Body of pancreas (tissue), 4 donors: Measurements from ENCODE around the gene BGN. TPM values are rescaled to one million over a fixed set of nuclear protein-coding genes. Genes with fewer than 3 reads are reported as not detected.

Experiments used
- ATAC-seq: fragments of 150-250 bp; one replicate; pipeline ENCODE4 v1.9.1; 2016
- DNase-seq, 4 donors: peaks; one replicate each; pipeline ENCODE4 v3.0.0-alpha.2; 2019
- H3K27ac ChIP-seq, 4 donors: fragments of 200-600 bp; sonication (generic); 1 replicate in 3 of 4; 2 replicates in 1 of 4; pipeline versions ENCODE4 v1.5.1 to v1.6.1; 2016 to 2019; ENCODE audit warnings: mild to moderate bottlenecking in 1 of 4, mixed read lengths in 1 of 4, moderate library complexity in 1 of 4
- H3K27me3 ChIP-seq, 2 donors: fragments of 200-600 bp; sonication (generic); one replicate each; pipeline ENCODE4 v1.6.0; 2016; ENCODE audit warnings: mild to moderate bottlenecking in 1 of 2
- H3K36me3 ChIP-seq, 2 donors: fragments of 200-600 bp; sonication (generic); replicated peaks in 1 of 2; 2 replicates each; pipeline ENCODE4 v1.5.1; 2016; ENCODE audit warnings: low read depth in 2 of 2; ENCODE audit not compliant: insufficient read depth in 1 of 2
- H3K4me1 ChIP-seq: fragments of 200-600 bp; sonication (generic); one replicate; pipeline ENCODE4 v1.6.0; 2016
- H3K4me3 ChIP-seq, 2 donors: fragments of 200-600 bp; sonication (generic); 1 replicate in 1 of 2; 2 replicates in 1 of 2; pipeline ENCODE4 v1.5.1; 2016 to 2019
- H3K9me3 ChIP-seq, 3 donors: fragments of 200-600 bp; sonication (generic); 1 replicate in 2 of 3; 2 replicates in 1 of 3; pipeline ENCODE4 v1.5.1; 2016
- POLR2A ChIP-seq, 3 donors: fragments of 450-650 bp; IDR thresholded peaks; one replicate each; pipeline ENCODE4 v1.6.1; 2016; ENCODE audit warnings: antibody characterized with exemption in 3 of 3, mild to moderate bottlenecking in 2 of 3
- WGBS, 2 donors: methylation state at CpG; one replicate each; pipeline ENCODE4 v1.1.5; 2017; 5-methylcytosine and 5-hydroxymethylcytosine counted together
- intact Hi-C: fragments of 100-400 bp; cut with DNase I; formaldehyde crosslinking; loops from one replicate; pipeline ENCODE4 v1.15.1; 2023
- total RNA-seq, 2 donors: library from RNA; depleted of rRNA; stranded (reverse); fragments of >200 nt; gene quantifications; one replicate each; pipeline ENCODE4 v1.1.0, GENCODE V29; 2016
- TF ChIP-seq, protein P1 (sequence below), 7 experiments: fragments of 450-650 bp in 4 of 7; fragments of 200-600 bp in 3 of 7; sonication (generic) in 3 of 7; IDR thresholded peaks; one replicate each; pipeline ENCODE4 v1.5.1; 2016 to 2019; ENCODE audit warnings: antibody characterized with exemption in 7 of 7

BGN gene
- total RNA-seq, 2 donors from 2014 or later = 30.7 to 34.0 TPM

DNA sequence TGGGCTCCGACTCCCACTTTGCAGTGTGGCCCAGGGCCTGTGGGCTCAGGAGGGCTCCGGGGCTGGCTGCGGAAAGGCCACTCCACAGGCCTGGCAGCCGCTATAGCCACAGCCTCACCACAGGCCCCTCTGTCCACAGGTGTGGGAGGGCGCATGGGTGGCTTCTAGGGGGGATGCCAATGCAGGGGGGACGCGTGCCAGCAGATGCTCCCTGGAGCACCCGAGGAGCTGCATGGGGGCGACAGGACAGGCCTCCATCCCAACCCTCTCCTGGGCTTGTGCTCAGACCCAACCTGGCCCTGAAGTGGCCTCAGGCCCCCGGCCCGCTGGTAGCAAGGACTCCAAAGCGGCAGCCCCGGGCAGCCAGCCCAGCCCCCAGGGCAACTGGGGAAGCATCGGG lies 8.0 kb downstream of the BGN start:
- no peak for ATAC-seq
- H3K4me3 ChIP-seq = no peak overlapping the region
- no peaks in the 10 kb centered on the region for H3K9me3 ChIP-seq
- H3K27me3 ChIP-seq = no peaks in the 10 kb centered on the region
- no peak for DNase-seq
- WGBS, 2 donors = 100% methylated on average over 1 of the region's 14 CpGs; no CpG with 5 or more reads in 1 of the 2 donors
- intact Hi-C loops = loop anchor here (10.0 kb wide), 1 partner anchor 468 kb away; no protein-coding TSS in a partner anchor
- no peaks in the 10 kb centered on the region for H3K36me3 ChIP-seq
- no peak overlapping the region for H3K27ac ChIP-seq
- H3K4me1 ChIP-seq = no peaks in the 10 kb centered on the region
- TF ChIP-seq, protein P1, sequence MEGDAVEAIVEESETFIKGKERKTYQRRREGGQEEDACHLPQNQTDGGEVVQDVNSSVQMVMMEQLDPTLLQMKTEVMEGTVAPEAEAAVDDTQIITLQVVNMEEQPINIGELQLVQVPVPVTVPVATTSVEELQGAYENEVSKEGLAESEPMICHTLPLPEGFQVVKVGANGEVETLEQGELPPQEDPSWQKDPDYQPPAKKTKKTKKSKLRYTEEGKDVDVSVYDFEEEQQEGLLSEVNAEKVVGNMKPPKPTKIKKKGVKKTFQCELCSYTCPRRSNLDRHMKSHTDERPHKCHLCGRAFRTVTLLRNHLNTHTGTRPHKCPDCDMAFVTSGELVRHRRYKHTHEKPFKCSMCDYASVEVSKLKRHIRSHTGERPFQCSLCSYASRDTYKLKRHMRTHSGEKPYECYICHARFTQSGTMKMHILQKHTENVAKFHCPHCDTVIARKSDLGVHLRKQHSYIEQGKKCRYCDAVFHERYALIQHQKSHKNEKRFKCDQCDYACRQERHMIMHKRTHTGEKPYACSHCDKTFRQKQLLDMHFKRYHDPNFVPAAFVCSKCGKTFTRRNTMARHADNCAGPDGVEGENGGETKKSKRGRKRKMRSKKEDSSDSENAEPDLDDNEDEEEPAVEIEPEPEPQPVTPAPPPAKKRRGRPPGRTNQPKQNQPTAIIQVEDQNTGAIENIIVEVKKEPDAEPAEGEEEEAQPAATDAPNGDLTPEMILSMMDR (IDR thresholded peaks at IDR 0.05) = no peak
- no peak for TF ChIP-seq POLR2A (IDR thresholded peaks at IDR 0.05)

DNA sequence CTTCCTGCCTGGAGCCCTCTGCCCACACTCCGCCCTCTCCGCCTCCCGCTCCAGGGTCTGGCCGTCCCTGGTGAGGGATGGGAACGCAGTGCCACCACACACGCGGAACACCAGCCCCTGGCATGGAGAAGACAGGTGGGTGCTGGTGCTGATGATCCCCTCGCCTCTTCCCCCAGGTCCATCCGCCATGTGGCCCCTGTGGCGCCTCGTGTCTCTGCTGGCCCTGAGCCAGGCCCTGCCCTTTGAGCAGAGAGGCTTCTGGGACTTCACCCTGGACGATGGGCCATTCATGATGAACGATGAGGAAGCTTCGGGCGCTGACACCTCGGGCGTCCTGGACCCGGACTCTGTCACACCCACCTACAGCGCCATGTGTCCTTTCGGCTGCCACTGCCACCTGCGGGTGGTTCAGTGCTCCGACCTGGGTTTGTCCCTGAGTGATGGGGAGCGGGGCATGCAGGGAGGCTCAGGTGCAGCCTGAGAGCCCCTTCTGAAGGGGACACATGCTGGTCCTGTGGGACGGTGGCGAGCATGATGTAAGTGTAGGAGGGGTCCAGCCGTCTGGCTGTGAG lies 9.8 kb downstream of the BGN start:
- H3K36me3 ChIP-seq = no peaks in the 10 kb centered on the region
- no peaks in the 10 kb centered on the region for H3K27me3 ChIP-seq
- TF ChIP-seq, protein P1 (IDR thresholded peaks at IDR 0.05) = no peak
- TF ChIP-seq POLR2A (IDR thresholded peaks at IDR 0.05) = no peak
- no peak overlapping the region for H3K27ac ChIP-seq
- H3K4me1 ChIP-seq = no peaks in the 10 kb centered on the region
- intact Hi-C loops = loop anchor here (10.0 kb wide), 1 partner anchor 470 kb away; no protein-coding TSS in a partner anchor
- no peak for DNase-seq
- H3K9me3 ChIP-seq = no peaks in the 10 kb centered on the region
- ATAC-seq = no peak
- no peak overlapping the region for H3K4me3 ChIP-seq
- WGBS, 2 donors = 40 to 59% methylated on average over 1 to 13 of the region's 26 CpGs

DNA sequence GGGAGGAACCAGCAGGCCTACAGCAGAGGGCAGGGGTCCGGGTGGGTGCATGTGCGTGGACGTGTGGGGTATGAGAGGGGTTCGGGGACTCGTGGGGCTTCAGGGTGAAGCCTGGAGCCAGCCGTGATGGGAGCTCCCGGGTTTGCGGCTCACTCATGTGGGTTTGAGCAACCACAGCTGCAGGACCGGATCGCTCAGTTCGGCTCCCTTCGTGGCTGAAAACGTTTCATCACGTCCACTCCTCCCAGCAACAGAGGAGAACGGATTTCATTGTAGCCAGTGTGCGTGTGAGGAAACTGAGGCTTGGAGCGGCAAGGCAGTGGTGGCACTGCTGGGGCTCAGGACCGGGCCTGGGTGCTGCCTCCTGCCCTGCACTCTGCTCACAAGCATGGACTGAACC lies 10.6 kb downstream of the BGN start:
- Histone ChIP-seq H3K36me3 (no peaks in the 10 kb centered on the region), H3K4me3 (no peak overlapping the region), H3K27ac (no peak overlapping the region), H3K9me3 (no peaks in the 10 kb centered on the region), H3K4me1 (no peaks in the 10 kb centered on the region), H3K27me3 (no peaks in the 10 kb centered on the region)
- WGBS, 2 donors = 65 to 93% methylated on average over 3 to 7 of the region's 18 CpGs
- intact Hi-C loops = loop anchor here (10.0 kb wide), 1 partner anchor 471 kb away; no protein-coding TSS in a partner anchor
- DNase-seq (no peak), ATAC-seq (no peak)
- TF ChIP-seq, protein P1 (IDR thresholded peaks at IDR 0.05) = no peak
- no peak for TF ChIP-seq POLR2A (IDR thresholded peaks at IDR 0.05)

DNA sequence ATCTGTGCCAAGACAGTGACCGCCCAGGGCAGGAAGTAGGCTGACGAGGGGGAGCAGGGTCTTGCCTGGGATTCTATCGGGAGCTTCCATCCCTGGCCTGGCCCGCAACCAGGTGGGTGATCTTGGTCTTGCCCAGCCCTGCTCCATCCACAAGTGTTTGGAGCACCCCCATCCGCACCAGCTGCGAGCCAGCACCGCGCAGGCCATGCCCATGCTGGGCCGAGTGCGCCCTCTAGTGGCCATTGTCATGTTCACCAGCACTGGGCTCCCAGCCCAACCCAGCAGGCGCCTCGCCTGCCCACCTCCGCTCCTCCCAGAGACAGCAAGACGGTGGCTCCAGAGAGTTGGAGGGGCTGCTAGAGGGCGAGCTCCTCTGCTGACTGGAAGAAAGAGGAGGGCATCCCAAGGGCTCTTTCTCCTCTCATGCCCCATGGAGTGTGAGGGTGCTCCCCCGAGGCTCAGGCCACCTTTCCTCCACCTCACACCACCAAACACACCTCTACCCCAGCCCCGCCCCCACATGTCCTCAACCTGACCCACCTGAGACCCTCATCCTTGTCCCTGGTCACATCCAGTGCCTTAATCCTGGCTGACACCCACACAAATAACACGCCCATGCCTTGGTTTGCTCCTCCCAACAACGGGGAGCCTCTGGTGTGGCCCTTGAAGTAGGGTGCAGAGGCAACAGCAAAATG lies 12.9 kb downstream of the BGN start:
- no peaks in the 10 kb centered on the region for H3K27me3 ChIP-seq
- ATAC-seq (peak; percentile 91), DNase-seq (peak; percentile 78 to 84 (median 82))
- 20 to 67% methylated on average over 3 to 14 of the region's 19 CpGs for WGBS, 2 donors
- TF ChIP-seq, protein P1 (IDR thresholded peaks at IDR 0.05) = peak; percentile 65 to 92 (median 80)
- no peak for TF ChIP-seq POLR2A (IDR thresholded peaks at IDR 0.05)
- H3K27ac ChIP-seq = no peak overlapping the region
- intact Hi-C loops = loop anchor here (10.0 kb wide), 1 partner anchor 473 kb away; no protein-coding TSS in a partner anchor
- no peaks in the 10 kb centered on the region for H3K36me3 ChIP-seq
- no peaks in the 10 kb centered on the region for H3K9me3 ChIP-seq
- H3K4me1 ChIP-seq = no peaks in the 10 kb centered on the region
- no peak overlapping the region for H3K4me3 ChIP-seq
